Measurements from ENCODE around the gene C16orf96.
A peak's percentile ranks its signal among the peaks of the same experiment; 100 is the strongest.

The C16orf96 gene

DNA sequence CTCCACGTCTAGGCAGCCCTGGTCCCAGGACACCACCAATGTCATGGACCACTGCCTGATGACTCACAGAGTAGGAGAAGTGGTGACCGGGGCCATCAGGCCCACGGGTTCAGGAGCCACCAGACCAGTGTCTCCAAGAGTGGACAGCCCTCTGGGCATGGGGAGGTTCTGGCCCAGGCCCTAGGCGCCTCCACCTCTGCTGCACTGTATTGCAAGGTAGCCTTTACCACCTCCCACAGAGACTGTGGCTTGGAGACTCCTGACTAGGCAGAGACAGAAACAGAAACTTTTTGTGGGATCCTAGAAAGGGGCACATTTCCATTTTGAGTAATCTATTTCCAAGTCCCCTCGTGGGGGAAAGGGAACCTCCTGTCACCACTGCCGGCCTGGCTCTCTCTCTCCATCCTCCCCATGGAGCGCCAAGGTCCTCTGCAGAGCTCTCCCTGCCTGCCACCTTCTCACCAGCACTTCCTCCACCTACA lies 20.5 kb upstream of the C16orf96 start:
- H3K27ac Mint-ChIP-seq = peak overlapping the region in 1 of 3 experiments; percentile 2

GRCh38 chr16:4536391-4537106 lies 19.6 kb upstream of the C16orf96 start:
- peaks cover 8% of the 10 kb centered on the region for H3K27me3 Mint-ChIP-seq (ENCODE audit: low read depth)
- peak overlapping the region; percentile 85 to 94 (median 86) for H3K4me3 Mint-ChIP-seq
- H3K9me3 Mint-ChIP-seq = peaks cover 9% of the 10 kb centered on the region
- peaks cover 35% of the 10 kb centered on the region for H3K36me3 Mint-ChIP-seq (ENCODE audit: low read depth)
- H3K27ac Mint-ChIP-seq = peak overlapping the region in 2 of 3 experiments; percentile 34 to 63
- no peak for TF ChIP-seq CTCF (IDR thresholded peaks at IDR 0.05; ENCODE audit: unreplicated experiment in 3 of 3)
- peaks cover 27% of the 10 kb centered on the region for H3K4me1 Mint-ChIP-seq

More for the DNA sequence above, 20.5 kb upstream of the C16orf96 start:
- peak overlapping the region; percentile 17 to 94 (median 56) for H3K4me3 Mint-ChIP-seq
- H3K9me3 Mint-ChIP-seq = peaks cover 9% of the 10 kb centered on the region
- TF ChIP-seq CTCF (IDR thresholded peaks at IDR 0.05; ENCODE audit: unreplicated experiment in 3 of 3) = no peak
- peaks cover 35% of the 10 kb centered on the region for H3K36me3 Mint-ChIP-seq (ENCODE audit: low read depth)
- H3K27me3 Mint-ChIP-seq (ENCODE audit: low read depth) = peaks cover 8% of the 10 kb centered on the region
- H3K4me1 Mint-ChIP-seq = peaks cover 27% of the 10 kb centered on the region

DNA sequence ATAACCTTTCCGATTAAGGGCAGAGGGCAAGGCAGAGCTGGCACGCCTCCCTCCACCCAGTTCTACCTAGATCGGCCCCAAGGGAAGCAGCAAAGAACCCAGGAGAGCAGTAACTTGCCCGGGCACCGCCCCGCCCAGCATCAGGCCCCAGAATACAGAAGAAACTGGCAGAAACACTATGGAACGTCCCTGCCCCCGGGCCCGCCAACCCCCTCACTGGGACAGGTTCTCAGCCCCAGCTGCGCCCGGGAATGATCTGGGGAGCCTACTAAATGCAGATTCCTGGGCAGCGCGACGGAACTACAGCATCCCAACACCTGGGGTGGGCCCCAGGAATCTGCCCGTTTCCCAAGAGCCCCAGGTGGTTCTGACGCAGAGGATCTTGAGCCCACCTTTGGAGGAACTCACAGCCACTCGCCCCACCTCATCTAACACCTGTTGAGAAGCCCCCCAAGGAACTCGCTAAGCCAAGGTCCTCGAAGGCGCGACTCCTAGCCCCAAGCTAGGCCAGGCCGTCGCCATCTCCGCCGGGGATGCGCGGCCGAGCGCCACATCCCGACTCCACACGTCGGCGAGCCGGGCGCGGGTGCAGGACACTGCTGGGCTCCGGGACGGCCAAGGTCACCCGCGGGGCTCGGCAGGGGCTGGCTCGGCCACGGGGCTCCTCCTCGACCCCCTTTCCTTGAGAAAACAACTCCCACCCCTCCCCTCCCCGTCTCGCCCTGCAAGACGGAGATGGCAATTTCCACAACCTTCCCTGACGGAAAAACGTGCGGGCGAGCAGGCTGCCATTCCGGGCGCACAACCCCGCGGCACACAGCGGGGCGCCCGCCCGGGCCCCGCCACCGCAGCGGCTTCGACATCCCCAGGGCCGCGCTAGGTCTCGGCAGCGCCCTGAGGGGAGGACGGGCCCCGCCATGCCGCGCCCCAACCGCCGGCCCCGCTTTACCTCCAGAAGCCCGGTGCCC lies 18.5 kb upstream of the C16orf96 start:
- peak overlapping the region in 2 of 3 experiments; percentile 34 to 63 for H3K27ac Mint-ChIP-seq
- TF ChIP-seq CTCF (IDR thresholded peaks at IDR 0.05; ENCODE audit: unreplicated experiment in 3 of 3) = no peak
- peaks cover 9% of the 10 kb centered on the region for H3K9me3 Mint-ChIP-seq
- peak overlapping the region; percentile 85 to 94 (median 86) for H3K4me3 Mint-ChIP-seq
- peaks cover 27% of the 10 kb centered on the region for H3K4me1 Mint-ChIP-seq
- H3K36me3 Mint-ChIP-seq (ENCODE audit: low read depth) = peaks cover 25% of the 10 kb centered on the region
- H3K27me3 Mint-ChIP-seq (ENCODE audit: low read depth) = peaks cover 8% of the 10 kb centered on the region

- H3K4me3 Mint-ChIP-seq = peak within 1 kb of the TSS; percentile 86 to 94 (median 87)
- peaks cover 12% of the 10 kb centered on the region for H3K27me3 Mint-ChIP-seq (ENCODE audit: low read depth)
- H3K27ac Mint-ChIP-seq = peak within 1 kb of the TSS in 2 of 3 experiments; percentile 81 to 82
- H3K4me1 Mint-ChIP-seq = peaks cover 27% of the 10 kb centered on the region
- H3K36me3 Mint-ChIP-seq (ENCODE audit: low read depth) = peaks cover 21% of the 10 kb centered on the region
- H3K9me3 Mint-ChIP-seq = peaks cover 9% of the 10 kb centered on the region
- no peak for TF ChIP-seq CTCF (IDR thresholded peaks at IDR 0.05; ENCODE audit: unreplicated experiment in 3 of 3)
Observed at GRCh38 chr16:4538350-4539235, 17.5 kb upstream of the C16orf96 start, which contains the start of gene CDIP1. TSS of gene CDIP1 (minus strand) at chr16:4538773. CDS start at chr16:4514130, 24,643 bp downstream.

- peak overlapping the region; percentile 68 to 84 (median 80) for H3K4me3 Mint-ChIP-seq
- peaks cover 16% of the 10 kb centered on the region for H3K27me3 Mint-ChIP-seq (ENCODE audit: low read depth)
- peaks cover 15% of the 10 kb centered on the region for H3K36me3 Mint-ChIP-seq (ENCODE audit: low read depth)
- no peak for TF ChIP-seq CTCF (IDR thresholded peaks at IDR 0.05; ENCODE audit: unreplicated experiment in 3 of 3)
- no peak overlapping the region for H3K27ac Mint-ChIP-seq
- peaks cover 22% of the 10 kb centered on the region for H3K4me1 Mint-ChIP-seq
- H3K9me3 Mint-ChIP-seq = peaks cover 9% of the 10 kb centered on the region
Observed at GRCh38 chr16:4539716-4540284, 16.3 kb upstream of the C16orf96 start.

All from nephron (organoid).